ENCODE results near the gene PLA2R1.
A peak's percentile ranks its signal among the peaks of the same experiment; 100 is the strongest.

PLA2R1 gene

DNA sequence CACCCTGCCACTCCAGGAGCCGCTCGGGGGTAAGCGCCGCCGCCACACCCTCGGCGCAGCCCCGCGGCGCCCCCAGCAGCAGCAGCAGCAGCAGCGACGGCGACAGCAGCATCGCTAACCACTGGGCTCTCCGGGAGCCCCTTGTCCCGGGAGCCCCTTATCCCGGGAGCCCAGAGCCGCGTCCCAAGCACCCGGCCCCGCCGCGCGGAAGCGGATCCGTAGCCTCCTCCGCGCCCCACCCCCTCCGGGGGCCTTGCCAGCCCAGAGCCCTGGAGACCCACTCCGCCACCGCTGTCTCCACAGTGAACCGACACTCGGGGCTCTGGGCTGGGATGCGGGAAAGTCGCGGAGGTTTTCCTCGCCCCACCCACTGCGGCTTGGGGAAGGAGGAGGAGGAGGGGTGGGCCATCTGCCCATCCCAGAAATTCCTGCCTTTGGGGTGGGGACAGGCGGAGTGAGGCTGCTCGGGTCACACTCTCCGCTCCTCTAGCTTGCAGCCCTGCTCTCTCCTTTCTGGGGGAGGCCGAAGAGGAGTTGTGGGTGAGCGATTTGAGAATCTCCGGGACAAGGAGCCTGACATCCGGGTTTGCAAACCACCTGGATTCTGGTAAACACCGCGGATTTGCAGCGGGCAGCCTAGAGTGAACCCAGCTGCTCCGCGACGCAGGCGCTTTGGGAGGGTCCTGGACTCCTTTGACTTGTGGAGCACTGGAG is at the start of gene PLA2R1:
Gene PLA2R1 (minus strand): TSS at position 324 of the 714 bp plus-strand sequence. CDS start 212 bp downstream, at position 112.
- no peak for DNase-seq

DNA sequence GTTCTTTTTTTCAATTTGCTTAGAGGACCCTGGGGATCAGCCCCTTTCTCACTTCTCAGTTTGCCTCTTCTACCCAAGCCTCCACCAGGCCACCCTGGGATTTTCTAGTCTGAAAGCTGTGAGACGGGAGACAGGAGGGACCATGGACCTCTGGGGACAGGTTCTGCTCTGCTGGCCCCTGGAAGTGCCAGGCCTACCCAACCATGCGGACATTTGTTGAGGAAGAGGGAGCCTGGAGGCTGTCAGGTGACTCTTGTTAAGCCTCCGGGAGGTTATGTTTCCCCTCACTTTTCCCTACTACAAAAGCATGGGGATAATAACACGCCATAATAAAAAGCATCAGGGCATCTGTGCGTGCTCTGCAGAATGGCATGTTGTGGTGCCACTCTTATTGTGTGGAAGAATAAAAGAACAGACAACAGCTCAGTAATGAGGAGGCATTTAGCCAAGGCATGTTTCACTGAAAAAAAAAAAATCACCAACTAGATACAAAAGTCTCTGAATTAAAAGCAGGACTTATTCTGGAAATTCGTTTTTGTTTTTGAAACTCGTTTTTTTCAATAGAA is 48.3 kb upstream of the PLA2R1 start:
- DNase-seq: no peak

DNA sequence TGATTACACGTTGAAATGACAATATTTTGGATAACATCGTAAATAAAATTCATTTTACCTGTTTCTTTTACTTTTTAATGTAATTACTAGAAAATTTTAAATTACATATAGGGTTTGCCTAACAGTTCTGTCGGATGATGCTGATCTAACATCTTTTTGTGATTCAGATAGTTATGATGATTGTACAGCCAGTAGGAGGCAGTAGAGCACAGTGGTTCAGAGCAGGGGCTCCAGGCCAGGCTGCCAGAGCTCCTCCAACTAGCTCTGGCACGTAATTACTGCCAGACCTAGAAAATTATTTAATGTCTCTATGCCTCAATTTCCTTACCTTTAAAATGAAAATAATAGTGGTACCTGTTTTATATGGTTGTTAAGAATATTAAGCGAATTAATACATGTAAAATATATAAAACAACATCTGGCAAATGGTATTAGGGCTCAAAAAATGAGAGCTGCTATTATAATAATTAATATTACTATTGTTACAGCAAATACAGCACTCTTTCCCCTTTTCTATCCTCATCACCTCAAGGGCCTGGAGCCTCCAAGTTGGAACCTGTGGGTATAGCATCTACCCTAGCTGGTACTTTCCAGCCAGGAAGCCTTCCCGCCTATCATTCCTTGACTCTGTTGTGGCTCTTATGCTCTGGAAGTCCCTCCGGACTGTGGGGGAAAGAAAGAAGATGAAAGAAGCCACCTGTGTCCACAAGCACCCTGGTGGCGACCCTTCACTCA is 47.7 kb upstream of the PLA2R1 start:
- peak; percentile 17 for DNase-seq

DNA sequence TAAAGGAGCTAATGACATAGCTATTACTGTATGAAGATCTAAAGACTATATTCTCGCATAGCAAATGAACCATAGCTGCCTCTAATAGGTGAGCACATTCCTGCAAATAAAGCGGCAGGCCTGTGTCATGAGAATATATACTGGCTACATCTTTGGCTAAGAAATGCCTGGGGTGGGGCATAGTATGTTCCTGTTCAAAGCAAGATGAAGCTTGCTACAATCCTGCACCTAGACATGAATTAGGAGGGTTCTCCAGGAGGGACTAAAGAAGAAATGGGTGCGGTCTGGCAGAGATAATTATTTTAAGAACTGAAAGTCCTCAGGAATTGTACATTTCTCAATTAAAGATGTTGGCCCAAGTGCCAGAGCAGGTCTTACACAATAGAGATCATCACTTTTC is 46.8 kb upstream of the PLA2R1 start:
- no peak for DNase-seq

DNA sequence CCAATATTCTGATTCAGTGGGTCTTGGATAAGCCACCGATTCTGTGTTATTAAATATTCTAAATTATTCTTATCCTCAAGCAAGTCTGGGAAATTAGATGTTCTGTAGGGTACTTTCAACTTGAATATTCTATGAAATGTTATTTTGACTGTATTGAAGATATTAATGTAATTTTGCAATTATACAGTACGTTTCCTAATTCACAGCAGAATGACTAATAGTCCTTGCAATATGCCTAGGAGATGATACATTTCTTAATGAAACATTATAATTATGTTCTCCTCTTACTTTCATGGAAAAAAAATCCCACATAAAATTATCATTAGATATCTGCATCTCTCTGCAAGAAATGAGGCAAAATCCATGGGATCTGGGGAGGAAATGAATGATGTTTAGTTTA is 46.2 kb upstream of the PLA2R1 start:
- no peak for DNase-seq

DNA sequence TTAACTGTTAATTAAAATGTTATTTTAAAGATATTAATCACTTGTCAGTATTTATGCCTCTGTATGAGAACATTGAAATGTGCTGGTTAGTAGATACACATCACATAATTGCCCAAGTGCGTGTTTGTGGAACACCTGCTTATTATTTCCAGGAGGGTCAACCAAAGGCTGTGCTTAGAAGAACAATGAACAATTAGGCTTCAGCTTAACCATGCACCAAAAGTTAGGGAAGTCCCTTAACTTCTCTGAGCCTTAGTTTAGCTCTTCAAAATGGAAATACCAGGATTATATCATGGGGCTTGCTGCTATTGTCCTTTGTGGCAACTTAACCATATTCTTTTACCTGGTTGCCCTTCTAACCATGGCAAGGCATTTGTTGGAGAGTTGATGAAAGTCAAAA is 43.0 kb upstream of the PLA2R1 start:
- no peak for DNase-seq

DNA sequence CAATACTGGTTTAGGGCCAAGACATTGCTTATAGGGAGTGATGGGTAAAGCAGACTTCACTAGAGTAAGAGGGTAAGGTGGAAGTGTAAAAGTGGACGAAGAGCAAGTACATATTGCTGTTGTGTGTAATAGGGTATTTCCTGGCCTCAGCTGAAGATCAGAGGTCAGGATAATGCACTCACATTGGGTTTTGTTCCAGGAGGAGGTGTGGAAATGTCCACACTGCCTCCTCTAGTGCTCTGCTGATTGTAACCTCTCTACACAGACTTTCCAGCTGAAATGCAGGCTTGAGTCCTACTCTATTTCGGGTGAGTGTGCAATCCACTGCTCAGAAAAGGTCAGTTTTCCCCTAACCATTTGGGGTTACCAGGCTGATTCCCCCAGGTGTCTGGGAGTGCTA is 41.7 kb upstream of the PLA2R1 start:
- no peak for DNase-seq

DNA sequence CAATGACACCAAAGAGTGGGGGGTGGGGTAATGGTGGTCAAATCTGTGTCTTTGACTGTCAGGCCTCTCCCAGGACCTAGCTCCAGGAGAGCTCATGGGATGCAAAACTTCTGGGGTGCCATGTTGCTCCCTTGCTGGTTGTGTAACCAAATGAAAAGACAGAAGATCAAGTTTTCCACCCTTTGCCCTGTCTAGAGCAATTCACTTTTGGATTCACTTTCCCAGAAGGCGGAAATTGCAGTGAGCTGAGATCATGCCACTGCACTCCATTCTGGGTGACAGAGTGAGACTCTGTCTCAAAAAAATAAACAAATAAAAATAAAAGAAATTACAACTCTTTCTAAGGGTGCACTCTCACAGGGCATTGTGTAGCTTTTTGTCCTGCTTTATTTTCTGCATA is 34.9 kb upstream of the PLA2R1 start:
- no peak for DNase-seq

DNA sequence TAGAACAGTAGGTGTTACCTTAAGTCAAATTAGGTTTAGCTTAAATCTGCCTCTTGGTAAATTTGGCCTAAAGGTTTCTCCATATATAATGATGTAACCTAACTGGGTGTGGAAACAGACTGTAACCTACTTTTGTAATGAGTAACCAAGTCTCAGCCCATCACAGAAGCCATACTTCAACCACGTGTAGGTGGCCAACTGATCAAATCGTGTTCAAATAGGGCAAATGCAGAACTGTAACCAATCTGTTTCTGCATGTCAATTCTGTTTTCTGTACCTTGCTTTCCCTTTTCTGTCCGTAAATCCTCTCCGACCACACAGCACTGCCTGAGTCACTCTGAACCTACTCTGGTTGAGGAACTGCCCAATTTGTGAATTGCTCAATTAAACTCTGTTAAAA is 34.0 kb upstream of the PLA2R1 start:
- DNase-seq: no peak

DNA sequence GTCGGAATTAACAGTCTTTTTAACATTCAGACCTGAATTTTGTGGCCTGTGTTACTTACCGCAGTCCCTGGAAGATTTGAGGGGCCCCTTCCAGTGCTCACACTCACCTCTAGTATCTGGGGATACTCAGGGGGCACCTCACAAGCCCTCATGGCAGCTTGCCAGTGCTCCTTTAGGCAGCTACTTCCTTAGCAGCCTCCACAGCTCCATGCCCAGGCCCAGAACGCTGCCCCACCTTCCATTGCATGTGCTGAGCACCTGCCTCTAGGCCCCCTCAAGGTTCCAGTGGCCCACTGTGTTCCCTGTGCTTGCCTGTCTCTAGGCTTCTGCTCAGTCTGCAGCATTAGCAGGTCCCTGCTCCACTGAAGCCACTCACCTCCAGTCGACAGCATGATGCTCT is 30.0 kb upstream of the PLA2R1 start:
- no peak for DNase-seq

DNA sequence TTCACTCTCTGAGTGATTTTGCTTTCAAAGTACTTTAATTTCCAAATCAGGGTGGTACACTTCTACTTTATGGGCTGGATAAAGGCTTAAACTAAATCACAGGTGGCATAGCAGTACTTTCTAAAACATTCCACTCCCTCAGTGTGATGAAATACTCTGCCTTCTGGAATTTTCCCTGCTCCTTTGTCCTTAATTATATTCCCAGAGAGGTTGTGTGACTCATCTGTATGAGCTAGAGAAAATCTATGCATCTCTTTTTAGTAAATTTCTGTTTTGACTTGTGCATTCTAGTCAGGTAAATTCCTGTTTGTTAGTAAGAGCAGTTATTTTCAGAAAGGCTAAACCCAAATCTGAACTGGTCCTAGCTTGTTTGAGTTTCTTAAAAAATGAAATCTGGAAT is 29.0 kb upstream of the PLA2R1 start:
- DNase-seq: no peak

DNA sequence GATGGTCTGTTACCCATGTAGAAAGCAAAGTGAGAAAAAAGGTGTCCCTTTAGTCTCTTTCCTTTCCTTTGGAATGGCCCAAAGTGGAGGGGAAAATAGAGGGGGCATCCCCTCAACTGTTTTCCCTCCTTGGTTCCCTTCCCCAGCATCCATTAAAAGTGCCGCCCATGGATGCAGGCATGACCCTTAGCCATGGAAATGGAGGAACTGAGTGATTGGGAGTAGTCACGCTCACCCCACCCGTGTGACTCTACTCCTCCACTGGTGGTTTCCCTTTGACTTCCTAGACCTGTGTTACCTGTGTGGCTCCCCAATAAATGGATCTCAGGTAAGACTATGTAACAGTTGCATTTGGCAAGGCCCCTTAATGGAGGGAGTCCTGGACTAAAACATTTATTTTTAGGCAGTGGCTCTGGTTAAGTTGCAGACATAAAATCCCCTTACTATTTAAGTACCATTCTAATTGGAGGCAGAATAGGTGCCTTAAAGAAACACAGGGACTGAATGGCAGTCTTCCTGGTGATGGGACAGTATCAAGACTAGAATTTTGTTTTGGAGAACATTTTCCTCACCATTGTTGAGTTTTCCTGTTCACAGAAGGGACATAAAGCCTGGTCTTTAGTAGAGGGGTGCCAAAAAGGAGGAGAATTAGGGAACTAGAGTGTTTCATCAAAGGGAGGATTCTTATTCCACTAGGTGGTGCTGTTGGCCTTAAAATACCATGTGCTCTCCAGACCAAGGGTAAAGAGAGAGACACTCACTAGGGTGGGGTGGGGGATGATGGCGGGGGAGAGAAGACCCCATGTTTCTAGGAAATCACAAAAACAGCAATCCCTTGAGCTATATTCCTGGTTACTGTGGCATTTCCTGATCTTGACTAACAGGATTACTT is 25.7 kb upstream of the PLA2R1 start:
- DNase-seq: no peak

DNA sequence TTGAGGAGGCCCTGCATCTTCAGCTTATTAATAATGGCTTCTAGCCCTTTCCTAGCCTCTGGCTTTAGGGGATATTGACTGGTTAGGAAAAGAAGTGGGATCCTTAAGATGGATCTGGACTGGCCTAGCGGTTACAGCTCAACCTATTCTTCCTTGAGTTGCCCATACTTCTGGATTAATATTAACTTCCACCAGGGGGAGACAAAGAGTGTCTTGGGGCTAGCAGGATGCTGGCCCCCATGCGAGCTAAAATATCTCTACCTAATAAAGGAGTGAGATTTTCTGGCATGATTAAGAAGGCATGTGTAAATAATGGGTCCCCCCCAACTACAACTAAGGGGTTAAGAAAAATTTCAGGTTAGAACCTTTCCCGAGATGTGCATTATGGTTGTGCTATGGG is 23.2 kb upstream of the PLA2R1 start:
- DNase-seq: no peak

DNA sequence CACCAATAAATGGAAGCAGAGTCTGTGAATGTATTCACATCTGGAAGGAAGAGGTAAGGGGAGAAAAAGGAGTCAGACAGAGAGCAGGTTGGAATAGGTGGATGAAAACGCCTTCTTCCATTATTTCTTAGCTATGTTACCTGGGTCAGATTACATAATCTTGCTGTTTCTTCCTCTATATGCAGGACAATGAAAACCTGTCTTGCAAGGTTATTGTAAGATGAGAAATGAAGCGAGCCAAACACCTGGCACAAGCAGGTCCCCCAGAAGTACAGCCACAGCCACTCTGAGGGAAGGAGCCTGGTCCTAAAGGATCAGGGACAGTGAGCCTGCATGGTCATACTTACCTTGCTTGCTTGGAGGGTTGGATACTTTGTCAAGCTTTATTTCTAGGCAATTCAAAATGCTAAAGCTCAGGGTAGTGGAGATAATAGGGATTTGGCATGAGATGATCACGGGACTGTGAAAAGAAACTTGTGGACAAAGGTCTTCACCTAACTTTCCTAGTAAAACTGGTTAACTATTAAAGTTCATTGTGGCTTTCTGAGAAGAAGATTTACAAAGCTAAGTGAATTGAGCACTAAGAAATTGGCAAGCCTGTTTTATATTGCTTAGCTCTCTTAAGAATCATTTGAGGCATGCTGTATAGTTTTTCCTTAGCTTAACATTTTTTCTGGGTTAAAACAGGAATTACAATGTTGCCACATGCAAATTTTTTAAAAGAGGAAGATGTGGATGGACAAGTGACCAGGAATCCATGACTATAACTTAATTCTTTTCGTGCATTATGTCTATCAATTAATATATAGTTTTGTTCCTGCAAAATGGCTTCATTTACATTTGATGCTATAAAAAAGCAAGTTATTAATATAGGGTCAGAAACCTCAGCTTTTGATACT is 15.7 kb upstream of the PLA2R1 start:
- no peak for DNase-seq

DNA sequence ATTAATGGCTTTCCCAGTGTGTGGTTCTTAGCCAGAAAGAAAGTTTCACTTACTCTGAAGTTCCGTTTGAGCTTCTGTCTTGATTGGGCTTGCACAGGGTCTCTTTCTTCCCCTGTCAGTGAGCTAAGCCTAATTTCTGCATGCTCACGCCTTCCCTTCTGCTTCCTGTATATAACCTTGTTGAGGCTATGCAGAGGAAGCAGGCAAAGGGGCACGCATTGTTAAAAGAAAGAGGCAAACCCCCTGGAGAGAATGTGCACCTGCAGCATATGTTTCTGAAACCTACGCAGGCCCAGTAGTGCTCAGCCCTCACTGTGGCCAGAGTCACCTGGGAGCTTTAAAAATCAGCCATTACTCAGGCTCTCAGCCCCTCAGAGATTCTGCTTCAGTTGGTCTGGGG is 14.5 kb upstream of the PLA2R1 start:
- DNase-seq: no peak

DNA sequence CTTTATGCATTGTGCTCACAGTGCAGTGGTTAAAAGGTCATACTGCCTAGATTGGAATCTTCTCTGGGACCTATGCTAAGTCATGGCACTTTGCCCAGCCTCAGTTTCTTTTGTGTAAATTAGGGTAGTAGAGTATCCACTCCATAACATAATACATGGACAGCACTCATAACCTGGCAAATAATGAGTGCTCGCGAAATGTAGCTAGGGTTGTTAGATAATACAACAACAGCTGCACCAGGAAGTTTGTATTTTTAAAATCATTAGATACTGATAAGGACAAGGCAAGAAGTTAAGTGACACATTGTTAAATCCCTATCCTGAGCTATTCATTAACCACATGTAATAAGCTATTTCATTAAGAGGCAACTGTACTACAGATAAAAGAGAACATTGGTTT is 13.8 kb upstream of the PLA2R1 start:
- no peak for DNase-seq

DNA sequence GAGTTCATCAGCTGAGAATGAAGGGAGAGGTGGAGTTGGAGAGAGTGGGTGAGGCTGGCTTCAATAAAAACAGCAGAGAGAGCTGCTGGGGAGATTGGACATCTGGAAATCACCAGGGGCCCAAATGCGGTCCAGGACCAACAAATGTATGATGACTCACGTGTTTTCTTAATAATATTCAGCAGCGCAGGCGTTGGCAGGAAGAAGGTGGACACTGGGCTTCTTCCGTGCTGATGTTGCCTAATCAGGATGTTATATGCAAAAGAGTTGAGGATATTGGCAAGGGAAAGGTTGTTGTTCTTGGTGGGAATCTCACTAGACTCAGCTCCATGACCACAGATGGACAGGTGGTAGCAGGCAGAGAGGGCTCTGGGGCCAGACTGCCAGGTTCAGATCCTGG is 12.8 kb upstream of the PLA2R1 start:
- no peak for DNase-seq

DNA sequence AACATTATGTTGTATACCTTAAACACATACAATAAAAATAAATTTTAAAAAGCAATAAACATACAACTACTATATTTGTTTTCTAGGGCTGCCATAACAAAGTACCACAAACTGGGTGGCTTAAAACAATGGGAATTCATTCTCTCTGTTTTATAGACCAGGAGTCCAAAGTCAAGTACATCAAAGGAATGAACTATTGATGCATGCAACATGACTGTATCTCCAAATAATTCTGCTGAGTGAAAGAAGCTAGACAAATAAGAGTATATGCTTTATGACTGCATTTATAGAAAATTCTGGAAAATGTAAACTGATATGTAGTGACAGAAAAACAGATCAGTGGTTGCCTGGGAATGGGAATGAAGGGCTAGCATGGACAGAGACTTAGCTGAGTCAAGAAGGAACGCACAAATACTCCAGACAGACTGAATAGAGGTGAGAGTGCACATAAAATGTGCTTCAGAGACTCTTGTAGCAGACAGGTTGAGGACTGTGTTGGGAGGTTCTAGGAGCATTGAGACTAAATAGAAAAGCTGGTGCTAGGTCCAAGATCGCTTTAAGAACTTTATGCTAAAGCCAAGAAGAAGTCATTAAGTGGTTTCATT is 11.0 kb upstream of the PLA2R1 start:
- DNase-seq: no peak

DNA sequence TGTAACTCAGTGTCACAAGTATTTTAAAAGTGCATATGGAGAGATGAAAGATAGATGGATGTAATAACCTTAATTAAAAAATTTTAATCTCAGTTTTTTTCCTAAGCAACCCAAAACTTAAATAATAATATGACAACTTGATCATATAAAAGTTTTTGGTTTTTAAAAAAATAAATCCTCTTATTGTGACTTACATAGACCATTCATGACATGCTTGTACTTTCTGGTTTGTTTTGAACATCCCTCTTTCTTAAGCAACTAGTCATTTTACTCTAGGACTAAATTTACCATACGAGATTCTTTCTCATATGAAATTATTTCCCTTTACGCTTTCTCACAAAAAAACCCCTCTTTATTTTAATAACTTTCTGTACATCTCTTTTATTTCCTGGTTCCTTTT is 6.5 kb upstream of the PLA2R1 start:
- DNase-seq: no peak

DNA sequence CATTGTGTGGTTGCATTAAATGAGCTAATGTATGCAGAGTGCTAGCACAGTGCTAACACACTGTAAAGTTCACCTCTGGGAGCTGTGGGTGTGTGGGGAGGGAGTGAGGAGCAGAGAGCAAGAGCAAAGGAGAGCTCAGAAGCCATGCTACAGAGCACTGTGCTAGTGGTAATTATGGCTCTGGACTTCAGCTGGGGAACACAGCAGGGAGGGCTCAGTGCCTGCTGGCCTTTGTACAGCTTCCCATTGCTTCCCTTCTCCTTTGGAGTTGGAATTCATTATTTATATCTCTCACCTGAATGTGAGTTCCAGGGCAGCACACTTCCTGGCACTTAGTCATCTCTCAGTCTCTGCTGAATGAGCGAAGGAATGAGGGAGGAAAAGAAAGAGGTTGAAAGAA is 2.5 kb upstream of the PLA2R1 start:
- no peak for DNase-seq

DNA sequence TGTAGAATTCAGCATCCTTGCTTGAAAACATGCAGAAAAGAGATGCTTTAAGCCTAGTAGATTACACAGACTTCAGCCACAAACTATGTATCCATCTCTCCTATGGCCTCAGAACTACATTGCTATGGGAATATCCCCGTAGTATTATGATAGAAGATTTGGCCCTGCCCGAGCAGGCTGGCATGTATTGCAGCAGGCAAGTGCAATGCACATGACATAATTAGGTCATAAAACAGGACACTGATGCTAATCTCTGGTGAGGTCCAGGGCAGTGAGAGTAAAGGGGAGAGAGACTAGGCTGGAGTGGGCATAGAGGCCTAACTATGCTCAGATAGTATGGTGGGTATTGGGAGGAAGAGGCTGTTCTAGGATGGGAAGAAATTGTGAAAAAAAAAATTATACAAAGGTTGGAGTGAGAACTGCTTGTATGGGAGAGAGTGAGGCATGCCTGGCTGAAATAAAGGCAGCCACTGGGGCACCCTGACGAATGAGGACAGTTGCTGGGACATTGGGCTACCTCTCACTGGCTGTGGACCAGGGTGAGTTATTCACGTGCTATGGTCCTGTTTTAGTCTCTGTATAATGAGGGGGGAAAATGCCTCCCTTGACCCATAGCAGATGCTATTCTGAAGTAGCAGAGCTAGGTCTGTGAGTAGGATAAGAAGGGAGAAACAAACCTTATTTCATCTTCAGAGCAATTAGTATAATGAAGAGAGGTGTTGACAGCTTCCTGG is 1.6 kb upstream of the PLA2R1 start:
- no peak for DNase-seq

All from DMS79 treated with DMSO at 0.1 percent for 48 hours (cell line).